Sigmoid colon (tissue), 7 donors: ENCODE results near the gene VWDE. TPM values are rescaled to one million over a fixed set of nuclear protein-coding genes. Genes with fewer than 3 reads are reported as not detected.

Source experiments
- DNase-seq: peaks from one replicate; pipeline ENCODE4 v3.0.0-alpha.2; 2019
- H3K27ac ChIP-seq, 4 donors: fragments of 200-600 bp; sonication (generic); one replicate each; pipeline ENCODE4 v1.5.1; 2016 to 2019; ENCODE audit warnings: mild to moderate bottlenecking in 1 of 4
- H3K27me3 ChIP-seq, 3 donors: fragments of 200-600 bp; sonication (generic); one replicate each; pipeline ENCODE4 v1.5.1; 2019; ENCODE audit warnings: mild to moderate bottlenecking in 1 of 3
- H3K36me3 ChIP-seq, 4 donors: fragments of 200-600 bp; sonication (generic); one replicate each; pipeline ENCODE4 v1.5.1; 2016 to 2019
- H3K4me1 ChIP-seq, 4 donors: fragments of 200-600 bp; sonication (generic); one replicate each; pipeline ENCODE4 v1.5.1; 2017 to 2019
- H3K4me3 ChIP-seq, 4 donors: fragments of 200-600 bp; sonication (generic); one replicate each; pipeline ENCODE4 v1.5.1; 2017 to 2019; ENCODE audit warnings: mild to moderate bottlenecking in 2 of 4, moderate library complexity in 1 of 4
- H3K9me3 ChIP-seq, 4 donors: fragments of 200-600 bp in 3 of 4; sonication (generic) in 3 of 4; one replicate each; pipeline versions ENCODE4 v1.5.1 to v1.6.1; 2013 to 2019
- CTCF ChIP-seq, 4 experiments: fragments of 450-650 bp in 3 of 4; fragments of 200-600 bp in 1 of 4; IDR thresholded peaks; one replicate each; pipeline ENCODE4 v1.5.1; 2016 to 2019; ENCODE audit warnings: antibody characterized with exemption in 4 of 4, mild to moderate bottlenecking in 3 of 4, moderate library complexity in 2 of 4
- EP300 ChIP-seq, 4 donors: sonication (generic); formaldehyde crosslinking; IDR thresholded peaks; one replicate each; pipeline ENCODE4 v1.6.1; 2017; ENCODE audit warnings: antibody characterized with exemption in 4 of 4
- POLR2A ChIP-seq, 2 donors: fragments of 450-650 bp; IDR thresholded peaks; one replicate each; pipeline ENCODE4 v1.6.1; 2016; ENCODE audit warnings: antibody characterized with exemption in 2 of 2, mild to moderate bottlenecking in 2 of 2, moderate library complexity in 2 of 2
- POLR2AphosphoS5 ChIP-seq, 4 donors: sonication (generic); formaldehyde crosslinking; IDR thresholded peaks; one replicate each; pipeline ENCODE4 v1.6.1; 2017; ENCODE audit warnings: antibody characterized with exemption in 4 of 4
- WGBS, 2 donors: extraction: QIAGEN DNeasy Blood & Tissue Kit; methylation state at CpG; one replicate each; pipeline ENCODE4 v1.1.7; 2013; 5-methylcytosine and 5-hydroxymethylcytosine counted together
- intact Hi-C: fragments of 100-400 bp; cut with DNase I; formaldehyde crosslinking; loops from one replicate; pipeline ENCODE4 v1.15.1; 2023
- polyA plus RNA-seq, 3 donors: library from polyadenylated mRNA; stranded (reverse); fragments of 200-250 nt; gene quantifications; one replicate each; pipeline ENCODE4 v1.2.3, GENCODE V29; 2013
- total RNA-seq, 4 donors: library from RNA; depleted of rRNA; stranded (reverse); fragments of >200 nt; gene quantifications; one replicate each; pipeline ENCODE4 v1.1.0, GENCODE V29; 2016
- donor health status: healthy with polysubstance abuse.
- donor health status: Bipolar disorder and iron deficiency.
- donor health status: healthy.

The VWDE gene
- total and polyA plus RNA-seq, 7 donors: under 0.01 to 0.39 (median 0.27) TPM; not detected in 4

DNA sequence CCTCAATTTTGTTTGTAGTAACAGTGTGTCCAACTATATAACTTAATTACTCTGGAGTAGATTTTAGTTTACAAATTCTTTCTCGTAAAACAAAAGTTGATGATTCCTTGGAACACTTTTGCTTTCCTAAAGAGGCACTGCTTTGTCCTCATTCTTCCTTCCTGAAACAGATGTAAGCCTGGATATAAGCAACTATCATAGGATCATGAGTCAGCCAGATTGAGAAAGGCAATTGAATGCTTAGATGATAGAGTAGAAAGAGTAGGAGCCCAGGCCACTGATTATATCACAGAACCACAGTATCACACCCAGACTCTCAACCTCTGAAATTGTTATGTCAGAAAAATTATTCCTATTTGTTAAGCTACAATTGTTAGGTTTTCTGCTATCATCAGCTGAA is 122.6 kb downstream of the VWDE start:
- Histone ChIP-seq H3K27me3 (no peaks in the 10 kb centered on the region), H3K4me1 (no peaks in the 10 kb centered on the region), H3K36me3 (no peaks in the 10 kb centered on the region), H3K27ac (no peak overlapping the region), H3K4me3 (no peak overlapping the region), H3K9me3 (no peaks in the 10 kb centered on the region)
- intact Hi-C loops: no loop called here
- no peak for DNase-seq
- TF ChIP-seq CTCF (IDR thresholded peaks at IDR 0.05): no peak
- TF ChIP-seq EP300 (IDR thresholded peaks at IDR 0.05): no peak
- TF ChIP-seq POLR2AphosphoS5 (IDR thresholded peaks at IDR 0.05): no peak
- no peak for TF ChIP-seq POLR2A (IDR thresholded peaks at IDR 0.05)
- 59 to 61% methylated on average over 1 of the region's 1 CpG for WGBS, 2 donors

Other genes with a start within 250 kb of the VWDE start
- 10 to 100 TPM; 64.5 to 86.9 (median 80.3) TPM for gene TMEM106B, start 192.6 kb downstream of the VWDE start, total RNA-seq
- 10 to 100 TPM in 2 of 3 donors, 1 to 10 TPM in 1; 8.4 to 17.9 (median 14.1) TPM for gene TMEM106B, start 192.6 kb downstream of the VWDE start, polyA plus RNA-seq
- 1 to 10 TPM in 1 of 4 donors, under 1 TPM in 3; 0.28 to 1.8 (median 0.72) TPM for gene SCIN, start 166.9 kb upstream of the VWDE start, total RNA-seq
- gene SCIN, start 166.9 kb upstream of the VWDE start, polyA plus RNA-seq: 10 to 100 TPM; 14.8 to 59.4 (median 54.1) TPM